ENCODE measurements around the gene CCDC9B.

CCDC9B gene

GRCh38 chr15:40328176-40328575, 12.6 kb downstream of the CCDC9B start:
- DNase-seq, result no peak

GRCh38 chr15:40327457-40327856, 13.3 kb downstream of the CCDC9B start:
- DNase-seq, result no peak

- DNase-seq, result no peak
Observed at GRCh38 chr15:40325700-40326099, 15.0 kb downstream of the CCDC9B start.

- no peak for DNase-seq
Observed at GRCh38 chr15:40325188-40325587, 15.6 kb downstream of the CCDC9B start.

- DNase-seq, result peak in 1 of 5 donors; percentile 25
Observed at GRCh38 chr15:40323953-40324937, 16.5 kb downstream of the CCDC9B start.

- DNase-seq, result peak; percentile 75 to 91 (median 83)
Observed at GRCh38 chr15:40323239-40323952, 17.3 kb downstream of the CCDC9B start, which contains the start of gene INAFM2. Gene INAFM2 (plus strand): TSS chr15:40323692. CDS start chr15:40324056, 364 bp downstream.

- DNase-seq, result no peak
Observed at GRCh38 chr15:40322531-40323238, 18.1 kb downstream of the CCDC9B start.

- DNase-seq, result peak in 4 of 5 donors; percentile 33 to 63 (median 44)
Observed at GRCh38 chr15:40320931-40321371, 19.8 kb downstream of the CCDC9B start.

GRCh38 chr15:40320409-40320808, 20.3 kb downstream of the CCDC9B start:
- no peak for DNase-seq

GRCh38 chr15:40317580-40317979, 23.2 kb downstream of the CCDC9B start:
- DNase-seq, result no peak

GRCh38 chr15:40316931-40317330, 23.8 kb downstream of the CCDC9B start:
- no peak for DNase-seq

GRCh38 chr15:40314723-40315276, 25.9 kb downstream of the CCDC9B start:
- DNase-seq, result no peak

GRCh38 chr15:40313531-40314398, 27.0 kb downstream of the CCDC9B start:
- no peak for DNase-seq

- DNase-seq, result no peak
Observed at GRCh38 chr15:40312370-40313158, 28.2 kb downstream of the CCDC9B start.

- no peak for DNase-seq
Observed at GRCh38 chr15:40310993-40311392, 29.7 kb downstream of the CCDC9B start.

GRCh38 chr15:40310001-40310959, 30.5 kb downstream of the CCDC9B start:
- peak in 3 of 5 donors; percentile 40 to 67 (median 40) for DNase-seq

- no peak for DNase-seq
Observed at GRCh38 chr15:40309344-40309862, 31.3 kb downstream of the CCDC9B start.

- peak; percentile 36 to 78 (median 55) for DNase-seq
Observed at GRCh38 chr15:40307421-40308211, 33.1 kb downstream of the CCDC9B start, which contains the start of gene PLCB2. Gene PLCB2 (minus strand): TSS chr15:40307935. CDS start chr15:40307672, 263 bp downstream.
